Colonic mucosa (tissue), 4 donors: ENCODE results near the gene PTCH2. TPM values are rescaled to one million over a fixed set of nuclear protein-coding genes. Genes with fewer than 3 reads are reported as not detected.

ENCODE experiments used
- DNase-seq: peaks from one replicate; pipeline ENCODE4 v3.0.0-alpha.2; 2020
- H3K27ac ChIP-seq: fragments of 200-600 bp; one replicate; pipeline ENCODE4 v1.8.0; 2021
- H3K27me3 ChIP-seq: fragments of 200-600 bp; one replicate; pipeline ENCODE4 v1.8.0; 2021
- H3K36me3 ChIP-seq: fragments of 200-600 bp; one replicate; pipeline ENCODE4 v1.8.0; 2021
- H3K4me1 ChIP-seq: fragments of 200-600 bp; one replicate; pipeline ENCODE4 v1.8.0; 2021; ENCODE audit warnings: mild to moderate bottlenecking
- H3K4me3 ChIP-seq: fragments of 200-600 bp; one replicate; pipeline ENCODE4 v1.8.0; 2021
- H3K9ac ChIP-seq, 2 donors: one replicate each; pipeline ENCODE4 v1.7.0; 2013; ENCODE audit warnings: control low read depth in 2 of 2, low read depth in 2 of 2, low read length in 2 of 2
- H3K9me3 ChIP-seq: fragments of 200-600 bp; one replicate; pipeline ENCODE4 v1.8.0; 2021
- CTCF ChIP-seq: fragments of 200-600 bp; IDR thresholded peaks from one replicate; pipeline ENCODE4 v1.8.0; 2022; ENCODE audit warnings: antibody characterized with exemption, mild to moderate bottlenecking
- intact Hi-C: fragments of 100-400 bp; cut with DNase I; formaldehyde crosslinking; loops from one replicate; pipeline ENCODE4 v1.14.1; 2022
- total RNA-seq, 2 donors: library from RNA; stranded (reverse); fragmentation: NEBNext Ultra II Directional in 1 of 2; extraction: Animal tissue kit (Norgen Biotek cat#: 25700) in 1 of 2; gene quantifications; one replicate each; pipeline ENCODE4 v1.2.1, GENCODE V29; 2021
- donor health status: healthy.
- donor health status: DM: no; HTN: no; CAD: no.
- donor health status: DM: no; HTN: no; CAD: no.

PTCH2 gene
- total RNA-seq, 2 donors from 2014 or later = 0.48 to 0.52 TPM

GRCh38 chr1:44849575-44850132, 6.6 kb upstream of the PTCH2 start:
- no peaks in the 10 kb centered on the region for H3K4me1 ChIP-seq
- H3K27ac ChIP-seq = no peak overlapping the region
- TF ChIP-seq CTCF = no peak
- no peaks in the 10 kb centered on the region for H3K36me3 ChIP-seq
- no peaks in the 10 kb centered on the region for H3K27me3 ChIP-seq
- no peaks in the 10 kb centered on the region for H3K9me3 ChIP-seq
- DNase-seq = no peak
- H3K9ac ChIP-seq = no peak overlapping the region
- no peak overlapping the region for H3K4me3 ChIP-seq
- intact Hi-C loops = no loop called here

GRCh38 chr1:44848456-44849181, 5.6 kb upstream of the PTCH2 start:
- H3K27ac ChIP-seq = no peak overlapping the region
- H3K9ac ChIP-seq = no peak overlapping the region
- H3K27me3 ChIP-seq = no peaks in the 10 kb centered on the region
- no peak for TF ChIP-seq CTCF
- no peaks in the 10 kb centered on the region for H3K9me3 ChIP-seq
- H3K4me3 ChIP-seq = no peak overlapping the region
- no peaks in the 10 kb centered on the region for H3K4me1 ChIP-seq
- H3K36me3 ChIP-seq = no peaks in the 10 kb centered on the region
- intact Hi-C loops = no loop called here
- no peak for DNase-seq

DNA sequence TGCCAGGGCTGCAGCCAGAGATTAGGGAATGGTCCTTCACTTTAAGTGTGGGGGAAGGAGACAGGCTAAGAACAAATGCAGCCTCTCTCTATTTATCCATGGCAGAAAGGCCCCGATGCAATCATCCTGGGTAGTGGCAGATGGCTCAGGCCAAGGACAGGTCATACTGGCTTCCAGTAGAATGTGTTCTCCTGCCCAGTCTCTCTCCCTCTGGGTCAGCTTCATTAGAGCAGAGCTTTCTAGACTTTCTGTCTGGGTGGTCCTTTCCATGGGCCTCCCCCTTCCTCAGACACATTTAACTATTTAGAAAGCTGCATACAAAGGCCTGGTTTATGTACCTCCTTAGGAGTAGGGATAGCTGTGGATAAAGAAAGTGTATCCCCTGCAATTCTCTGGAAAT, 4.8 kb upstream of the PTCH2 start:
- no peak overlapping the region for H3K4me3 ChIP-seq
- H3K9me3 ChIP-seq = no peaks in the 10 kb centered on the region
- DNase-seq = no peak
- intact Hi-C loops = no loop called here
- no peaks in the 10 kb centered on the region for H3K4me1 ChIP-seq
- H3K9ac ChIP-seq = no peak overlapping the region
- no peaks in the 10 kb centered on the region for H3K36me3 ChIP-seq
- TF ChIP-seq CTCF = no peak
- no peaks in the 10 kb centered on the region for H3K27me3 ChIP-seq
- no peak overlapping the region for H3K27ac ChIP-seq

DNA sequence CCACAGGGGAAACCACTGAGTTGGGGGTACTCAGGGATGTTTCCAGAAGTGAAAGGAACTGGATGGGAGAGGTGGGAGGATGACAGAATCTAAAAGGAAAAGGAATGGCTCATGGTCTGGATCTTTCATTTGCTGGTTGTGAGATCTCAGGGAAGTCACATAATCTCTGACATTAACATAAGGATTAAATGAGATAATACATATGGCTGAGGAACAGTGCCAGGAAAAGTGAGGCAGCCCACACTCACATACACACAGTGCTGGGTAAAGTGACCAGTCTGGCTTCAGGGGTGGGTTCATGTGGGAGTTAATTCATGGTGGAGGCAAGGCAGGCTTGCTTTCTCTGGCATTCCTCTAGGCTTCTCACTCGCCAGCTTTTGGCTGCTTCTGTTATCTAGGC, 3.9 kb upstream of the PTCH2 start:
- Histone ChIP-seq H3K27ac (no peak overlapping the region), H3K9ac (no peak overlapping the region), H3K4me3 (no peak overlapping the region), H3K36me3 (no peaks in the 10 kb centered on the region), H3K9me3 (no peaks in the 10 kb centered on the region), H3K27me3 (no peaks in the 10 kb centered on the region), H3K4me1 (no peaks in the 10 kb centered on the region)
- no peak for TF ChIP-seq CTCF
- DNase-seq = no peak
- intact Hi-C loops = no loop called here

DNA sequence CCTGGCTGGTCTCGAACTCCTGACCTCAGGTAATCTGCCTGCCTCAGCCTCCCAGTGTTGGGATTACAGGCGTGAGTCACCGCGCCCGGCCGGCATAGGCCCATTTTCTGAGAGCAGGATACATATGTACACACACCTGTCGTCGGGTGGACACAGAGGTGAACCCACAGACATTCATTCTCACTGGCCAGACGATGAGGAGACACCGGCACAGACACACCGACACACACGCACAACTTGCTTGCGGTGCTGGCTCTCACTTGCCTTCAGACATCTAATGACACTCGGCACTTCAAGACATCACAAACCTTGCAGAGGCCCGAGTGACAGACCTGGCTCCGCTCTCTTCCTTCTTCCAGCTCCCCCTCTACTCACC, 579 bp downstream of the PTCH2 start:
- Histone ChIP-seq H3K27me3 (no peaks in the 10 kb centered on the region), H3K9me3 (no peaks in the 10 kb centered on the region), H3K27ac (no peak overlapping the region), H3K4me3 (peak overlapping the region; percentile 43), H3K9ac (peak overlapping the region; percentile 14 to 39), H3K4me1 (no peaks in the 10 kb centered on the region), H3K36me3 (no peaks in the 10 kb centered on the region)
- intact Hi-C loops = no loop called here
- no peak for DNase-seq
- no peak for TF ChIP-seq CTCF
